ENCODE data around the gene TM9SF3. TPM values are rescaled to one million over a fixed set of nuclear protein-coding genes. Genes with fewer than 3 reads are reported as not detected.

Gene TM9SF3
- polyA plus RNA-seq (2012; ENCODE audit: low read depth, missing spikeins), result 22.8 TPM

GRCh38 chr10:96586419-96587263 is at the start of gene TM9SF3:
Gene TM9SF3 (minus strand): TSS chr10:96587012. CDS start chr10:96586835, 177 bp downstream.
- FAIRE-seq (peak; percentile 93), DNase-seq (ENCODE audit: insufficient read length, low spot score) (peak; percentile 77)
- TF ChIP-seq PAX5 (IDR thresholded peaks at IDR 0.05; ENCODE audit: insufficient read depth, low read length, severe bottlenecking) (peak; percentile 67), SPI1 (IDR thresholded peaks at IDR 0.05; ENCODE audit: low read depth, low read length) (no peak), TAF1 (IDR thresholded peaks at IDR 0.05; ENCODE audit: low read depth, low read length) (no peak; the same call in 1 of the 2 replicates), POU2F2 (IDR thresholded peaks at IDR 0.05; ENCODE audit: low read depth, low read length) (no peak), POLR2AphosphoS5 (IDR thresholded peaks at IDR 0.05; ENCODE audit: low read depth, low read length) (peak; percentile 68), POLR2A (IDR thresholded peaks at IDR 0.05; ENCODE audit: low read depth, low read length) (peak; percentile 80)

- TF ChIP-seq TAF1 (IDR thresholded peaks at IDR 0.05; ENCODE audit: low read depth, low read length) (no peak), POLR2AphosphoS5 (IDR thresholded peaks at IDR 0.05; ENCODE audit: low read depth, low read length) (no peak), PAX5 (IDR thresholded peaks at IDR 0.05; ENCODE audit: insufficient read depth, low read length, severe bottlenecking) (no peak), POU2F2 (IDR thresholded peaks at IDR 0.05; ENCODE audit: low read depth, low read length) (no peak), POLR2A (IDR thresholded peaks at IDR 0.05; ENCODE audit: low read depth, low read length) (no peak), SPI1 (IDR thresholded peaks at IDR 0.05; ENCODE audit: low read depth, low read length) (no peak)
- FAIRE-seq, result no peak
These were observed 49.7 kb upstream of the TM9SF3 start for GRCh38 chr10:96636551-96636950.

GRCh38 chr10:96632974-96633710 is 46.3 kb upstream of the TM9SF3 start:
- FAIRE-seq, result no peak
- TF ChIP-seq POU2F2 (IDR thresholded peaks at IDR 0.05; ENCODE audit: low read depth, low read length) (no peak), PAX5 (IDR thresholded peaks at IDR 0.05; ENCODE audit: insufficient read depth, low read length, severe bottlenecking) (no peak), TAF1 (IDR thresholded peaks at IDR 0.05; ENCODE audit: low read depth, low read length) (no peak), SPI1 (IDR thresholded peaks at IDR 0.05; ENCODE audit: low read depth, low read length) (no peak), POLR2A (IDR thresholded peaks at IDR 0.05; ENCODE audit: low read depth, low read length) (no peak), POLR2AphosphoS5 (IDR thresholded peaks at IDR 0.05; ENCODE audit: low read depth, low read length) (no peak)
- no peak for DNase-seq (ENCODE audit: insufficient read length, low spot score)

More at GRCh38 chr10:96636551-96636950, 49.7 kb upstream of the TM9SF3 start:
- DNase-seq (ENCODE audit: insufficient read length, low spot score), result no peak

- TF ChIP-seq TAF1 (IDR thresholded peaks at IDR 0.05; ENCODE audit: low read depth, low read length) (no peak), SPI1 (IDR thresholded peaks at IDR 0.05; ENCODE audit: low read depth, low read length) (no peak), POLR2A (IDR thresholded peaks at IDR 0.05; ENCODE audit: low read depth, low read length) (no peak), POLR2AphosphoS5 (IDR thresholded peaks at IDR 0.05; ENCODE audit: low read depth, low read length) (no peak), POU2F2 (IDR thresholded peaks at IDR 0.05; ENCODE audit: low read depth, low read length) (no peak), PAX5 (IDR thresholded peaks at IDR 0.05; ENCODE audit: insufficient read depth, low read length, severe bottlenecking) (no peak)
- FAIRE-seq, result no peak
These were observed 40.5 kb upstream of the TM9SF3 start for GRCh38 chr10:96627292-96627691.

GRCh38 chr10:96626795-96627194 is 40.0 kb upstream of the TM9SF3 start:
- DNase-seq (ENCODE audit: insufficient read length, low spot score) (no peak), FAIRE-seq (peak; percentile 33)
- TF ChIP-seq POU2F2 (IDR thresholded peaks at IDR 0.05; ENCODE audit: low read depth, low read length), result no peak
- TF ChIP-seq TAF1 (IDR thresholded peaks at IDR 0.05; ENCODE audit: low read depth, low read length), result no peak
- no peak for TF ChIP-seq POLR2AphosphoS5 (IDR thresholded peaks at IDR 0.05; ENCODE audit: low read depth, low read length)

More at GRCh38 chr10:96627292-96627691, 40.5 kb upstream of the TM9SF3 start:
- no peak for DNase-seq (ENCODE audit: insufficient read length, low spot score)

GRCh38 chr10:96625173-96625572 is 38.4 kb upstream of the TM9SF3 start:
- TF ChIP-seq SPI1 (IDR thresholded peaks at IDR 0.05; ENCODE audit: low read depth, low read length) (no peak), PAX5 (IDR thresholded peaks at IDR 0.05; ENCODE audit: insufficient read depth, low read length, severe bottlenecking) (no peak), TAF1 (IDR thresholded peaks at IDR 0.05; ENCODE audit: low read depth, low read length) (no peak), POLR2AphosphoS5 (IDR thresholded peaks at IDR 0.05; ENCODE audit: low read depth, low read length) (no peak), POU2F2 (IDR thresholded peaks at IDR 0.05; ENCODE audit: low read depth, low read length) (no peak), POLR2A (IDR thresholded peaks at IDR 0.05; ENCODE audit: low read depth, low read length) (no peak)
- DNase-seq (ENCODE audit: insufficient read length, low spot score) (no peak), FAIRE-seq (no peak)

GRCh38 chr10:96622013-96622787 is 35.4 kb upstream of the TM9SF3 start:
- FAIRE-seq (no peak), DNase-seq (ENCODE audit: insufficient read length, low spot score) (no peak)
- TF ChIP-seq TAF1 (IDR thresholded peaks at IDR 0.05; ENCODE audit: low read depth, low read length) (no peak), POLR2AphosphoS5 (IDR thresholded peaks at IDR 0.05; ENCODE audit: low read depth, low read length) (no peak), PAX5 (IDR thresholded peaks at IDR 0.05; ENCODE audit: insufficient read depth, low read length, severe bottlenecking) (no peak), SPI1 (IDR thresholded peaks at IDR 0.05; ENCODE audit: low read depth, low read length) (no peak), POLR2A (IDR thresholded peaks at IDR 0.05; ENCODE audit: low read depth, low read length) (no peak), POU2F2 (IDR thresholded peaks at IDR 0.05; ENCODE audit: low read depth, low read length) (no peak)

GRCh38 chr10:96619796-96620773 is 33.3 kb upstream of the TM9SF3 start:
- FAIRE-seq, result no peak
- no peak for DNase-seq (ENCODE audit: insufficient read length, low spot score)
- TF ChIP-seq SPI1 (IDR thresholded peaks at IDR 0.05; ENCODE audit: low read depth, low read length) (no peak), PAX5 (IDR thresholded peaks at IDR 0.05; ENCODE audit: insufficient read depth, low read length, severe bottlenecking) (no peak), POLR2A (IDR thresholded peaks at IDR 0.05; ENCODE audit: low read depth, low read length) (no peak), POLR2AphosphoS5 (IDR thresholded peaks at IDR 0.05; ENCODE audit: low read depth, low read length) (no peak), TAF1 (IDR thresholded peaks at IDR 0.05; ENCODE audit: low read depth, low read length) (no peak), POU2F2 (IDR thresholded peaks at IDR 0.05; ENCODE audit: low read depth, low read length) (no peak)
